Thoracic aorta (tissue), 2 donors: ENCODE measurements around the gene EHD4. TPM values are rescaled to one million over a fixed set of nuclear protein-coding genes. Genes with fewer than 3 reads are reported as not detected.
A peak's percentile ranks its signal among the peaks of the same experiment; 100 is the strongest.

Experiments
- ATAC-seq: fragments of 150-250 bp; one replicate; pipeline ENCODE4 v1.8.0; 2017; ENCODE audit warnings: low read depth; ENCODE audit not compliant: insufficient number of reproducible peaks, low FRiP score
- DNase-seq: peaks from one replicate; pipeline ENCODE4 v3.0.0-alpha.2; 2020; ENCODE audit warnings: low spot score
- H3K27ac ChIP-seq, 2 donors: fragments of 200-600 bp; sonication (generic); 1 replicate in 1 of 2; 2 replicates in 1 of 2; pipeline ENCODE4 v1.5.1; 2016; ENCODE audit warnings: mild to moderate bottlenecking in 2 of 2, moderate library complexity in 2 of 2
- H3K27me3 ChIP-seq: fragments of 200-600 bp; sonication (generic); replicated peaks from 2 replicates; pipeline ENCODE4 v1.6.0; 2016; ENCODE audit warnings: mild to moderate bottlenecking; ENCODE audit not compliant: insufficient read depth
- H3K36me3 ChIP-seq: fragments of 200-600 bp; sonication (generic); one replicate; pipeline ENCODE4 v1.5.1; 2016
- H3K4me1 ChIP-seq, 2 donors: fragments of 200-600 bp; sonication (generic); 1 replicate in 1 of 2; 2 replicates in 1 of 2; pipeline versions ENCODE4 v1.5.1 to v1.6.0; 2016; ENCODE audit warnings: low read depth in 2 of 2, mild to moderate bottlenecking in 1 of 2; ENCODE audit not compliant: control insufficient read depth in 1 of 2
- H3K4me3 ChIP-seq: fragments of 200-600 bp; sonication (generic); 2 replicates; pipeline ENCODE4 v1.5.1; 2016; ENCODE audit warnings: mild to moderate bottlenecking
- H3K9me3 ChIP-seq: fragments of 200-600 bp; sonication (generic); 2 replicates; pipeline ENCODE4 v1.5.1; 2016
- CTCF ChIP-seq: fragments of 200-600 bp; sonication (generic); IDR thresholded peaks from one replicate; pipeline ENCODE4 v1.5.1; 2019; ENCODE audit warnings: antibody characterized with exemption
- total RNA-seq, 2 donors: library from RNA; depleted of rRNA; stranded (reverse); fragments of >200 nt; gene quantifications; one replicate each; pipeline versions ENCODE4 v1.1.0 to v1.2.3, GENCODE V29; 2016

EHD4 gene
- total RNA-seq, 2 donors from 2014 or later = 43.6 to 48.1 TPM

- ATAC-seq = no peak
- peaks cover 53 to 88% of the 10 kb centered on the region in 2 donors for H3K4me1 ChIP-seq
- no peak overlapping the region for H3K4me3 ChIP-seq
- peak overlapping the region; percentile 39 to 62 for H3K27ac ChIP-seq
- no peaks in the 10 kb centered on the region for H3K36me3 ChIP-seq
- no peaks in the 10 kb centered on the region for H3K27me3 ChIP-seq
- H3K9me3 ChIP-seq = no peaks in the 10 kb centered on the region
- no peak for DNase-seq
- TF ChIP-seq CTCF = no peak
These were observed 39.7 kb downstream of the EHD4 start for GRCh38 chr15:41932511-41933289.

- H3K9me3 ChIP-seq = no peaks in the 10 kb centered on the region
- peaks cover 56 to 91% of the 10 kb centered on the region in 2 donors for H3K4me1 ChIP-seq
- H3K27ac ChIP-seq = peak overlapping the region in 1 of 2 donors; percentile 62
- H3K27me3 ChIP-seq = no peaks in the 10 kb centered on the region
- H3K4me3 ChIP-seq = no peak overlapping the region
- no peak for ATAC-seq
- TF ChIP-seq CTCF = no peak
- no peaks in the 10 kb centered on the region for H3K36me3 ChIP-seq
- no peak for DNase-seq
These were observed 40.3 kb downstream of the EHD4 start for GRCh38 chr15:41932101-41932500.

GRCh38 chr15:41930867-41931222 lies 41.5 kb downstream of the EHD4 start:
- peak overlapping the region; percentile 72 to 85 for H3K27ac ChIP-seq
- H3K4me3 ChIP-seq = no peak overlapping the region
- peaks cover 67 to 96% of the 10 kb centered on the region in 2 donors for H3K4me1 ChIP-seq
- no peak for TF ChIP-seq CTCF
- DNase-seq (no peak), ATAC-seq (no peak)
- no peaks in the 10 kb centered on the region for H3K36me3 ChIP-seq
- no peaks in the 10 kb centered on the region for H3K9me3 ChIP-seq
- H3K27me3 ChIP-seq = no peaks in the 10 kb centered on the region

- ATAC-seq (peak; percentile 55), DNase-seq (no peak)
- Histone ChIP-seq H3K27me3 (no peaks in the 10 kb centered on the region), H3K36me3 (no peaks in the 10 kb centered on the region), H3K4me1 (peaks cover 69 to 96% of the 10 kb centered on the region in 2 donors), H3K9me3 (no peaks in the 10 kb centered on the region), H3K27ac (peak overlapping the region; percentile 72 to 85), H3K4me3 (no peak overlapping the region)
- peak; percentile 34 for TF ChIP-seq CTCF
These were observed 42.0 kb downstream of the EHD4 start for GRCh38 chr15:41930221-41930866.
